HG03108 (cell line): Measurements from ENCODE around the gene PSMB8.
"Not testable (repeated sequence)": the region's sequence is repeated elsewhere in the genome, so short reads cannot be mapped to it uniquely, and the experiment has no call there.

Experiments
- ATAC-seq: cut with Tn5 transposase; IDR thresholded peaks from one replicate; pipeline ENCODE4 v1.9.1; 2021; ENCODE audit warnings: moderate library complexity; ENCODE audit not compliant: unreplicated experiment

PSMB8 gene

DNA sequence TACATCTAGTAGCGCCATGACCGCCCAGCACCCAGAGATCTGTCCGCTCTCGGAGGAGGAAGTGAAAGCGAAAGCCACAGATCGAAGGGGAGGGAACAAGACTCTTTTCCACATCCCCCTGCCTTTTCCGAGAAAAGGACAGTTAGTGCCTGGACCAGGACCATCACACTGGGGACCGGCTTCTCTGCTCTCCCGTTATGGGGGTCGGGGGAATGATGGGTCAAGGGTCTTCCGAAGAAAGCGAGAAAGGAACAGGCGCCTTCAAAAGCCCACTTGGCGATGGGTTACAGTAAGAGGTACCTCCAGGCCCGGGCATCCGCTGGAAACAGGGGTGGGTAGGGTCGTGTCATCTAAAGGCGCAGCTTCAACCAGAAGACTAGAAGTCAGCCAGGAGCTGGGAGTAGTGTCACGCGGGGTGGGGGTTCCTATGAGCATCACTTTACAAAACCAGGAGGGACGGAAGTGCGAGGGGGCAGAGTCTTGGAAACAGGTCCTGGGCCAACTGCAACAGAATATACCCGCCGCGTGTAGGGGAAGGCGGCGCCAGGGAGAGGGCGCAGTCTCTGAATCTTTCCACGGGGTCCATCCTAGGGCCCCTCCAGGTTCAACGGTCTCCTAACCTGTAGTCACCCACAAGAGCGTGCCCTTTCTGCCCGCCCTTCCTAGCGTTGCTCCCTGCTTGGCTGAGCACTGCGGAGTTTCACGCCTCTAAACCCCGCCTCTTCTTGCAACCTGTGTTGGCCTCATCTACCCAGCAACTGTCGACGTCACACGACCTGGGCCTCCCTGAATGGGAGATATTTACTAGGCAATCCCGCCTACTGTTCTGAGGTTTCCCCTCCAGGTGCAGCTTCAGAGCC lies at the start of gene PSMB8:
PSMB8 (minus strand) TSS at position 69 of the 860 bp plus-strand sequence; CDS start at position 18, 51 bp downstream.
- ATAC-seq, result peak; percentile 57

DNA sequence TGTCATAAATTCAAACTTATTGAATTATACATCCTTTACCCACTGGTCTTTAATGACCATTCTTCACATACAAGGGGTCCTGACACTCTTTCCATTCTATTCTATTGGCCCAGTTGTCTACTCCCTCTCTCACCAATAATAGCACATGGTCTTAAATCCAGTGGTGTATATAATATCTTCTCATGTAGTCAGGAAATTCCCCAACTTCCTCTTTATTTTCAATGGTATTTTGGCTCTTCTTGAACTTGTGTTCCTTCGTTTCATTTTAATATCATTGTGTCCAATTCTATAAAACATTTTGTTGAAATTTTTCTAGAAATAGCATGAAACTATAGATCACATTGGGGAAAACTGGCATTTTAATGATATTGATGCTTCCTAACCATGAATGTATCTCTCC lies 47.0 kb upstream of the PSMB8 start:
- ATAC-seq, result no peak

DNA sequence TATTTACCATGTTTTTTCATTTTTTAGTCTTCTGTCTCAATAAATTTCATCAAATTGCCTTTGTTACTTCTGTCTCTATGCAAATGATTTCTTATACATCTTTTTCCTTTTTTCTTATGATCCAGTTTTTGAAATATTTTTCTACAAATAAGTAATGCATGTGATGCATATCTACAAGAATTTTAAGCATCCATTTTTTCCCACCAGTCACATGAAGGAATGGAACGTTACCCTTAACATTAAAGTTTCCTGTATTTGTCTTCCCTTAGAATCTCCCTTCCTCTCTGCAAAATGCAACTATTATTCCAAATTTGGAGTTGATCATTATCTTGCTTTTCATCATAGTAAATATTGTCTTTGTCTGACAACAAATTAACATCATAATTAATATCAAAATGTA lies 45.7 kb upstream of the PSMB8 start:
- no peak for ATAC-seq

DNA sequence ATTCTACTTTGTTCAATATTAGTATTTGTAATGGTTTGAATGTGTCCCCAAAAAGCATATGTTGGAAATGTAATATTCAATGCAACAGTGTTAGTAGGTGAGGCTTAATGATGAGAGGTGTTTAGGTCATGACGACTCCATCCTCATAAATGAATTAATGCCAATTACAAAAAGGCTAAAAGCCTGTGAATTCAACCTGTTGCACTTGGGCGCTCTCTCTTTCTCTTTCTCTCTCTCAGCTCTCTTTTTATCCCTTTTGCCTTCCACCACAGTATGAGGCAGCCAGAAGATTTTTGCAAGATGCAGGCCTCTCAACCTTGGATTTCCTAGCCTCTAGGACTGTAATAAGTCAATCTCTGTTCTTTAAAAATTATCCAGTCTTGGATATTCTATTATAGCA lies 44.7 kb upstream of the PSMB8 start:
- no peak for ATAC-seq

DNA sequence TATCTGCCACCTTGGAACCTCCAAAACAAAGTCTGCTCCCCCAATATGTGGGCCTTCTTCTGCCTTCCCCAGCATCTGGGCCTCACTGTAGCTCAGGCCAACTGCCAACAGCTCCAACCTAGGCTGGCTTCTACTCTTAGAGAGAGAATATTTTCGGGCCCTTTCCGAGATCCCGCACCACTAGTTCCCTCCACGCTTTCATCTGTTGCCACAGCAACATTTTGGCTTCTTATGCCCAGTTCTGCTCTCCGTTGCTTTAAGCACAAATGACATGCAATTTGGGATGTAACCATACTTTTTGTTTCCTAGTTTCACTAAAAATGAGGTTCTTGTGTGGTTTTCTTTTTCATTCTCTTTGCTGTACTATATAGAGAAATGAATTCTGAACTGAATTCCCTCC lies 43.8 kb upstream of the PSMB8 start:
- no peak for ATAC-seq

DNA sequence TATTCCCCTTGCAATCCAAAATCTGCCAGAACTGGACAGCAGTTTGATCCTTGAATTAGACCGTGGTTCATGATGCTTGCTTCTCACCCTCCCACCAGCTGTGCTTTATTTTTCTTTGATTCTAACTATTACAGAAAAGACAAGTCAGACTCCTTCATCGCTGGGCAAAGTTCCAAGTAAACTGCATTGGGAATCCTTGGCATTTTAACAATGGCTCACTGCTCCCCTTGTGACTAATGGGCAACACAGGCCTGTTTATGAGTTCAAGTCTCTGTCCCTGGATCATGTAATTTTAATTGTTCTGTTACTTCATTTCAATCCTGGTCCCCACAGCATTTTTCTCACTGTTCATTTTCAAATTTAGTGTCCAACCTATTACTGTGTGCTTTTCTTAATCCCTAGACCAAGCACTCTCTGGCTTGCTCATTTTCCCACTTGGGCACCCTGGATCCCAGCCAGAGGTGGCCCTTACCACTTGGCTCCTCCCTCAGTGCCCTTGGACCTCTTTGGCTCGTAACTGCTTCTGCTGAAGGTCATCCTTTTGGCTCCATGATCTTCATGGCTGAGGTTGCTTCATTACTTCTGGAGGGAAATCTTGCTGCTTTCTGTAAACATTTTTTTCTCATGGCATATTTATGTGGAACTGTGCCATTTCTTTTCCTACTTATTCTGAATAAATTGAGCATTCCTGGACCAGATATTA lies 43.0 kb upstream of the PSMB8 start:
- ATAC-seq, result no peak

DNA sequence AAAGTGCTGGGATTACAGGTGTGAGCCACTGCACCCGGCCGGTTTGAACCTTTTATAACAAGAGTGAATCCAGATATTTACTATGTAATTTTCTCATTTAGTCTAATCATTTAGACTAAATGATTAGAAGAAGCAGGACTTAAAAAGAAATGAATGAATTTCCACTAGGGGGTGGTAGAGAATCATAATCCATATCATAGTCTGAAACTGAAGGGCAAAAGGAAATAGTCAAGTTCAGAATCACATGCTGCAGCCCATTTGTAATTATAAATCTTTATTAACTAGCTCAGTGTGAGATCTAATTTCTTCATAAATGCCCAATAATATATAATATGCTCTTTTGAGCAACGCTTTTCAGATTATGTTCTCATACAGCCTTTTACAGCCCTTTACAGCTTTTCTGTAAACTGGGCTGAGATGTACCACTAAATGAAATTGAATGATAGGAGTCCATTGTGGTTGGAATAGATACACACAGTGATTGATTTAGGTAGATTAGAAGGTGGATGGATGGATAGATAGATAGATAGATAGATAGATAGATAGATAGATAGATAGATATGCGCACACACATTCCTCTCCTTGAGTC lies 41.9 kb upstream of the PSMB8 start:
- ATAC-seq, result no peak

DNA sequence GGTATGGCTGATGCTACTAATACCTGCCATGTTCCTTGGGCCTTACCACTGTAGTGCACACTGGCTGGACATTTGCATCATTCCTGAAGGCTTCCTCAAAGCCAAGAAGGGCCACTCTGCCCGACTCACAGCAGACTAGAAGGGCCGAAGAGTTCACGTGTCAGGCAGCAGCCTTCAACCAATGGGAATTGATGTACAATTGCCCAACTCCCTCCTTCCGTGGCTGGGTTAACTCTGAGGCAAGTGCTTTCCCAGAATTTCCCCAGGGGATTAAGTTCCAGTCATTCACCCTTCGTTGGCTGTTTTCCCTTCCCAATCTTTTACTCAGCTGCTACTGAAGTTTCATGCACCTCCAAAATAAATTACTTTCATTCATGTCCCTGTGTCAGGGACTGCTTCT lies 39.9 kb upstream of the PSMB8 start:
- ATAC-seq, result no peak

DNA sequence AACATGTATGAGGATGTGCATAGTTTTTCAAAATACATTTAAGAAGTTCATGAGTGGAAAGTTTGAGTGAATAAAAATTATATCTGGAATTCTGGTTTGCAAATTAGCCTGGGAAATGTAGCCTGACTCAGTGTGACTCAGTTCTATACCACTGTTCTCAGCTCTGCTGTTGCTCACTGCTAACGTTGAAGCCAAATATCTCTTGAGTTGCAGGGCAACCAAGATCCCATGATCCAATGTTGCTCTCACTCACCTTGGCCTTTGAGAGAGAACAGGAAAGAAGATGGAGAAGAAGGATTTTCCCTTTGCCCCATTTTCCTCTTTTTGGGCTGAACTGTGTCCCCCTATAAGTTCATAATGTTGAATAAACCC lies 39.0 kb upstream of the PSMB8 start:
- ATAC-seq, result no peak

DNA sequence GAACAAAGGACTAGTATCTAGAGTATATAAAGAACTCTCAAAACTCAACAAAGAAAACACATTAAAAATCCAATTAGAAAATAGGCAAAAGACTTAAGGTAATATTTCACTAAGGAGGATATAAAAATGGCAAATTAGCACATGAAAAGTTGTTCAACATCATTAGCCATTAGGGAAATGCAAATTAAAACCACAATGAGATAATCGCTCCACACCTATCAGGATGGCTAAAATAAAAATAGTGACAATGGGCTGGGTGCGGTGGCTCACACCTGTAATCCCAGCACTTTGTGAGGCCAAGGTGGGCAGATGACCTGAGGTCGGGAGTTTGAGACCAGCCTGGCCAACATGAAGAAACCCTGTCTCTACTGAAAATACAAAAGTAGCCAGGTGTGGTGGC lies 37.1 kb upstream of the PSMB8 start:
- ATAC-seq, result not testable (repeated sequence)

DNA sequence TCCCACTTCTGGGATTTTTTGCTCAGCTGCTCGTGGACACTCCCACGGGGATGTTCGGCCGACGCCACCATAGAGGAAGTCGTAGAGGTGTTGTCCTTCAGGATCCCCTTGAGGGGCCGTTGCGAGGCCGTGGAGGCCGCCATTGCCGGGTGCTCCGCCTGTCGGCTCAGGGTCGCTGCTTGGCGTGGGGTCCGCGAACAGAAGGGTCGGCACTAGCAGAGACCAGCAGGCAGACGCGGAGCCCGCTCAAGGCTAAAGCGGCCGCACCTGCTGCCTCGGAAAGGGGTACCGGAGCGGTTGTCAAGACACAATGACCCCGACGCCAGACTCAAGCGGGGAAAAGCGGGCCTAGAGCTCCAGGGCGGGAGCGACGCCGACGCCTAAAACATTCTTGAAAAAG lies 35.8 kb upstream of the PSMB8 start:
- no peak for ATAC-seq

DNA sequence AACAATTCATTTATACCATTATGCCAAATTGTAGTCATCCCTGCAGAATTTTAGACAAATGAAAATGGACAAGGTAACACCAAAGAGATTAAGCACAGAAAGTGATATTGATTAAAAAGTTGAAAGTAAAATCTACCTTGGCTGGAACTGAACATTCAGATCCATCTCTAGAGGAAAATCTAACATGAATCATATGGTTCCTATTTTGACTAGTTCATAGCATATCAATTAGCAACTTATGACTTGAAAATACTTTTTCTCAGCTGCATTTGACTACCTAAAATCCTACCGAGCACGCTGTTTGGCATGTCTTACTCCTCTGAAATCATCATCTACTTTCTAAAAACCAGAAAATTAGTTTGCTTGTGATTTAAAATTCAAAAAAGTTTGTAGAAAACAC lies 32.8 kb upstream of the PSMB8 start:
- no peak for ATAC-seq

DNA sequence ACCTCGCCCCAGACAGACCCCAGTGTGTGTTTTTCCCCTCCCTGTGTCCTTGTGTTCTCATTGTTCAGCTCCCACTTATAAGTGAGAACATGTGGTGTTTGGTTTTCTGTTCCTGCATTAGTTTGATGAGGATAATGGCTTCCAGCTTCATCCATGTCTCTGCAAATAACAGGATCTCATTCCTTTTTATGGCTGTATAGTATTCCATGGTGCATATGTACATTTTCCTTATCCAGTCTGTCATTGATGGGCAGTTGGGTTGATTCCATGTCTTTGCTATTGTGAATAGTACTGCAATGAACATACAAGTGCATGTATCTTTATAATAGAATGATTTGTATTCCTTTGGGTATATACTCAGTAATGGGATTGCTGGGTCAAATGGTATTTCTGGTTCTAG lies 30.1 kb upstream of the PSMB8 start:
- not testable (repeated sequence) for ATAC-seq

DNA sequence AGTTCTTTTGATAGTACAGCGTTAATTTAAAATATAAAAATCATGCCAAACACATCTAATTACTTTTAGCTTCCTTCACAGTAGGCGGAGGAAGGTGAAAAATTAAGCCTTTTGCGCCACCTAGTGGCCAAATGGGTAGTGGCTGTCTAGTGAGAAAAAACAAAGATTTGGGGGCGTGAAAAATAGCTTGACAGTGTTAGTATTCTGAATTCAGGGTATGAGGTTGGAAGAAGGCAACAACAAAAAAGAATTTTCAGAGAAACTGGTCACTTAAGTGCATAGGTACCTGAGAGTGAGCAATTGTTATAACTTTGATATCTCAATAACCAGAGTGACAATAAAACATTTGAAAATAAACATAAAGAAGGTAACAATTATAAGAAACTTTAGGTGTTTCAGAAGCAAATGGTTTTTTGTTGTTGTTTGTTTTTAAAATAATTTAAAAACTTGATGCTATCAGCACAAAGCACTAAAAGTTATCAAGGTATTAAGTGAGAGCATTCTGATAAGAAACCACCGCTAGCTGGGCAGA lies 24.5 kb upstream of the PSMB8 start:
- no peak for ATAC-seq

DNA sequence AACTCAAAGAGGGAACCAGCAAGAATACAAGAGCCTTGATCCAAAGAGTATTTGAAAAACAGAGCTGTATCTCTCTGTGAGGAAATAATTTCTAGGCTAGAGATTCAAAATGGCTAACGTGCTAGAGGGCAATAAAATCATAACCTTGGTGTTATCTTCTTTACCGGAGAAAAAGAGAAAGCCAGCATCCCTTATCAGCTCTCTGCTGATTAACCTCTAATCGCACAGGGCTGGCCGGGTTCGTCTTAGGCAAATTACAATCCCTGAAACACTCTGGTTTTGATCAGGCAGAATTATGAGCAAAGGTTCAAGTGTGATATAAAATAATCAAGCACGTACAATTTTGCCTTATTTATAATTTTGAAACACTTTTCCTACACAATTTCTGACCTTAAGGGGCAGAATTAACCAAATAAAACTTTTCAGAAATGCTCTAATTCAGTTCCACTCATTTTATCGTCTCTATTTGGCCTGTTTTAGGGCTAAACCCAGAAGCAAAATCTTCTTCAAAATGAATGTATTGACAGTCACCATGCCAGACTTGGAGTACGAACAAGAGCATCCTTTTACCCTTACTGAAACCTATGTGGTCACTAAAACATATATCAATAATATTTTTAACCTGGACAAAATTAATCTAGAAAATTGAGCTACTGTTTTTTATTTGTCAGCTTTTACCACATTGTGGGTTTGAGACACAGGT lies 23.9 kb upstream of the PSMB8 start:
- no peak for ATAC-seq

DNA sequence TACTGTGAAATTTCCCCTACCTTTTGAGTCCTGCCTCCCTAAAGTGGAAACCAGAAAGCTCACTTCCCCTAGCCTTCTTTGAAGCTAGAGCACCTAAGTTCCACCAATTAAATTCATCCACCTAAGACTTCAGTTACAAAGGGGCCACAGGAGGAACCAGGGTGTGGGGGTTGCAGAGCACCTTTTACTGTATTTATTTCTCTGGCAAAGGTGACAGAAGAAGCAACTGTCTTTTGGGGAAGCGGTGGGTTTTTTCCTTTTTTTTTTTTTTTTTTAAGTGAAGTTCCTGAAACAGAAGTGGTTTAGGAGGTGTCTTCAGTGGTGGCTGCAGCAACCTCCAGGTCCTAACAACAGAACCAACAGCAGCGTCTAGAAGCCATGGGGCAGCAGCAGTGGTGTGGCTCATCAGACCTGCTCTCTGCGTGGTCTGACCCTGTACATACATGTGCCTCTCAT lies 23.2 kb upstream of the PSMB8 start:
- no peak for ATAC-seq

DNA sequence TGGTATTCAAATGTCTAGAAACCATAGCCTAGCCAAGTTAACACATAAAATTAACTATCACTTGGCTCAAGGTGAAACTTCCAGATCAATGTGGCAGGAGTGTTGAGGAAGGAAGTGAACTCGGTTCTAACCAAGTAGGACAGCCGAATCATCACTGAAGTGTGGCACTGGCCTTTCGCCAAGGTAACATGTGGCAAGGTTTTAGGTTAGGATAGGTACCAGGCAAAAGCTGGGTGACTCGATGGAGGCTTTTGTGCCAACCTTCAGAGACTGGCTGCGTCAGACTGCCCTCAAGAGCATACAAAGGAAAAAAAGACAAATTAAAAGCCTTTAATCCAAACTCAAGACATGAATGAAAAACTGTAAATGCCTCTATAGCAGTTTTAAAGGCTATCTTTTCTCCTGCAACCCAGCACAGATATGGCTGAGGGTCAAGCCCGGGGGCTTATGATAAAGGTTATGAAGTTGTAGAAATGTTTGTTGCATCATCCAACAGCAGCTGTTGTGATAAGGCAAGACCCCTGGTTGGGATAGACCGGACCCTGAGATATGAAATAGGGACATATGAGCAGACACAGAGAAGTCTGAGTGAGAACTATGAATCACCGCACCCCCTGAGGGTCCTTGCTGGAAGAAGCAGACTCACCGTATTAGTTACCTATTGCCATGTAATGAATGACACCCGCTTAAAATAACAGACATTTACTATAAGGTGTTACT lies 22.0 kb upstream of the PSMB8 start:
- ATAC-seq, result no peak

DNA sequence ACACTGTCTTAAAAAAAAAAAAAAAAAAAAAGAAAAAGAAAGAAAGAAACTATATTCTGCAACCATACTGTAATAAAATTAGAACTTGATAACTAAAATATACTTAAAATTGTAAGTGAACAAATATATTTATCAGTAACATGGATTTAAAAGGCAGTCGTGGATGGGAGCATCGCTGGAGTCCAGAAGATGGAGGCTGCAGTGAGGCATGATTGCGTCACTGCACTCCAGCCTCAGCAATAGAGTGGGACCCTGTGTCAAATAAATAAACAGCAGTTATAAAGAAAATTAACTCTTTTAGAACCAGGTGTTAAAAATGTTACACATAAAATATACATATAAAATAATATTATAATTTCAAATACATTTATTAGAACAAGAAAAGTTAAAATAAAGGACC lies 18.9 kb upstream of the PSMB8 start:
- ATAC-seq, result no peak

DNA sequence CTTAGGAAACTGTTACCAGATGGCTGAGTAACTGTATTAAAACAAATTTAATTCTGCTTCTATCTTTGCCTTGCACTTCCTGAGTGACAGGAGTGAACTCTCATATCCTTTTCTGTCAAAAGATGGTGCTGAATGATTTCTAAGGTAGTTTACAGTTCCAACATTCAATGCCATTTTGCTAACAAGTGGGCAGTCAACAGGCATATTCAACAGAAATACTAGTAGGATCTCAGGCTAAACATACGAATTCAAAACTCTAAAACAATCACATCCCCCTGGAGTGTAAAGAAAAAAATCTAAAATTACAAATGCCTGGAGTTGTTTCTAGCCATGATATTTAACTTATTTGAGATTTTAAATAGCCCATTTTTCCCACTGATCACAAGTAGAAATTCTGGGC lies 16.8 kb upstream of the PSMB8 start:
- no peak for ATAC-seq

DNA sequence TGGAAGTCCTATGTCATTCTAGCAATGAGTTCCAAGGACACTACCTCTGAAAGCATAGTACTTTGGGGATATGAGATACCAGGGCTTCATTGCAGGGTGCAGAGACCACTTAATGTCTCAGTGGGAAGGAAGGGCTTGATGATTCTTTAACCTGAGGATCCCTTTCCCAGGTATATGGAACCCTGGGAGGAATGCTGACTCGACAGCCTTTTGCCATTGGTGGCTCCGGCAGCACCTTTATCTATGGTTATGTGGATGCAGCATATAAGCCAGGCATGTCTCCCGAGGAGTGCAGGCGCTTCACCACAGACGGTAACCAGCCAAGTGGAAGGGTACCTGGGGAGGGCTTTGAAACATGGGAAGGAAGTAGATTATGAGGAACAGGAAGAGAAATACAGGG lies 14.3 kb upstream of the PSMB8 start:
- ATAC-seq, result no peak
